Effector memory CD8-positive, alpha-beta T cell (primary cell): Measurements from ENCODE around the gene AP1M1.
"Not testable (repeated sequence)": the region's sequence is repeated elsewhere in the genome, so short reads cannot be mapped to it uniquely, and the experiment has no call there.

Experiments
- ATAC-seq: fragments of 150-1000 bp; cut with Tn5 transposase; replicated peaks from 2 replicates; pipeline ENCODE4 v1.10.0; 2021; ENCODE audit warnings: mild to moderate bottlenecking, moderate library complexity
- DNase-seq, 3 experiments: peaks; one replicate each; pipeline ENCODE4 v3.0.0; 2021
- H3K27ac Mint-ChIP-seq, 2 donors: one replicate each; pipeline ENCODE4 v1.8.0; 2022; ENCODE audit warnings: mild to moderate bottlenecking in 2 of 2, mixed read lengths in 2 of 2, moderate library complexity in 2 of 2
- H3K27me3 Mint-ChIP-seq, 2 donors: one replicate each; pipeline ENCODE4 v1.8.0; 2022; ENCODE audit warnings: mixed read lengths in 2 of 2
- H3K36me3 Mint-ChIP-seq: one replicate; pipeline ENCODE4 v1.8.0; 2022; ENCODE audit warnings: mild to moderate bottlenecking, moderate library complexity, mixed read lengths; ENCODE audit not compliant: insufficient read depth
- H3K4me1 Mint-ChIP-seq, 2 donors: one replicate each; pipeline ENCODE4 v1.8.0; 2022; ENCODE audit warnings: low read depth in 2 of 2, mixed read lengths in 2 of 2
- H3K4me3 Mint-ChIP-seq, 2 donors: one replicate each; pipeline ENCODE4 v1.8.0; 2022; ENCODE audit warnings: mild to moderate bottlenecking in 2 of 2, mixed read lengths in 2 of 2, moderate library complexity in 2 of 2
- H3K9me3 Mint-ChIP-seq, 2 donors: one replicate each; pipeline ENCODE4 v1.8.0; 2022; ENCODE audit warnings: mixed read lengths in 2 of 2

The AP1M1 gene

DNA sequence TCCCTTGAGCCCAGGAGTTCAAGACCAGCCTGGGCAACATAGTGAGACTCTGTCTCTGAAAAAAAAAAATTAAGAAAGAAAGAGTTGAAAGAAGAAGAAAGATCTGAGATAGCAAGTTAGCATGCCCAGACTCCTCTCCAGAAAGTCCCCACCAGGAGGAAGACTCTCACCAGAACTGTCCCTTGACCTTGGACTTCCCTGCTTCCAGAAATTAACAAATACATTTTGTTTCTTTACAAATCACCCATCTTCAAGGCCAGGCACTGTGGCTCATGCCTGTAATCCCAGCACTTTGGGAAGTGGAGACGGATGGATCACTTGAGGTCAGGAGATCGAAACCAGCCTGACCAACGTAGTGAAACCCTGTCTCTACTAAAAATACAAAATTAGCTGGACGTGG lies 82.6 kb downstream of the AP1M1 start:
- H3K27me3 Mint-ChIP-seq: no peaks in the 10 kb centered on the region
- no peaks in the 10 kb centered on the region for H3K9me3 Mint-ChIP-seq
- no peak for ATAC-seq
- peaks cover 9 to 10% of the 10 kb centered on the region in 2 donors for H3K4me1 Mint-ChIP-seq
- no peaks in the 10 kb centered on the region for H3K36me3 Mint-ChIP-seq
- DNase-seq: no peak
- H3K27ac Mint-ChIP-seq: no peak overlapping the region
- H3K4me3 Mint-ChIP-seq: no peak overlapping the region

DNA sequence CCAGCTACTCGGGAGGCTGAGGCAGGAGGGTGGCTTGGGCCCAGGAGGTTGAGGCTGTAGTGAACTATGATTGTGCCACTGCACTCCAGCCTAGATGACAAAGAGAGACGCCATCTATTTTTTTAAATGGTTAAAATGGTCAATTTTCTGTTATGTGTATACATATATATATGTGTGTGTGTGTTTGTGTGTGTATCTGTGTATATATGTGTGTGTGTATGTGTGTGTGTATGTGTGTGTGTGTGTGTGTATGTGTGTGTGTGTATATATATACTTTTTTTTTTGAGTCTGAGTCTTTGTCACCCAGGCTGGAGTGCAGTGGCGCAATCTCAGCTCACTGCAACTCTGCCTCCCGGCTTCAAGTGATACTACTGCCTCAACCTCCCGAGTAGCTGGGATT lies 84.0 kb downstream of the AP1M1 start:
- no peak overlapping the region for H3K27ac Mint-ChIP-seq
- DNase-seq (no peak), ATAC-seq (no peak)
- no peak overlapping the region for H3K4me3 Mint-ChIP-seq
- H3K27me3 Mint-ChIP-seq: peaks cover 0 to 3% of the 10 kb centered on the region in 2 donors
- H3K4me1 Mint-ChIP-seq: peaks cover 9 to 17% of the 10 kb centered on the region in 2 donors
- H3K36me3 Mint-ChIP-seq: no peaks in the 10 kb centered on the region
- H3K9me3 Mint-ChIP-seq: no peaks in the 10 kb centered on the region

DNA sequence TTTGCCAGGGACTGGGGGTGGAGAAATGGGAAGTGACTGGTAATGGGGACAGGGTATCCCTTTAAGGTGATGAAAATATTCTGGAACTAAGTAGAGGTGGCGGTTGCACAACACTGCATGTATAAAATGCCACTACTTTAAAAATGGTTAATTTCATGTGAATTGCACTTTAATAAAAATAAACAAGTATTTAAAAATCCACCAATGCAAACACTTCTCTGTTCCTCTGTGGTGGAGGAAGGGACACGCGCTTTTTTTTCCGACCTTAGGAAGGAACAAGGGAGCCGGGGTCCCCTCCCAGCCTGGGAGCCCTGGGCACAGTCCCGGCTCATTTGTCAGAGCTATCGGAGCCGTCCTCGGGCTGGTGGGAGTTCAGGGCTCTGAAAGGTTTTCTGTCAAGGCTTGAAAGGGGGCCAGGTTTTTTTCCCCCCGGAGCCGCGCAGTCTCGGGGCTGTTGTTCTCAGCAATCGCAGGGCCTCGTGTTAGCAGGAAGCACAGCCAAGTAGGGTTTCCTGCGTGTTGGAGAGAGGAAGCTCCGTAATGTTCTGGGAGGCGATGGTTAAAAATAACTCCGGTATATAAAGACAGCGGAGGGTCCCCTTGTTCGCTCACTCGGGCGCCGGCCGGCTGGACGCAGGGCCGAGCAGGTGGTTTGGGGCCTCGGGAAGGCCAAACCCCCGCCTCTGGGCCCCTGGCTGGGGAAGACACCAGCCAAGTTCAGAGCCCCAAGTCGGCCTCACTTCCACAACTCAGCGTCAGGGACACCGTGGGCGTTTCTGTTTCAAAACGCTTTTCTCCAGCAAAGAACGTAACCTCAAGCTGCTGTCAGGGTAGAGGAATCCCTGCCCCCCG lies 85.7 kb downstream of the AP1M1 start:
- Mint-ChIP-seq H3K36me3 (no peaks in the 10 kb centered on the region), H3K4me3 (peak overlapping the region; percentile 30 to 54), H3K27me3 (peaks cover 0 to 10% of the 10 kb centered on the region in 2 donors), H3K27ac (peak overlapping the region; percentile 42 to 80), H3K4me1 (peaks cover 9 to 22% of the 10 kb centered on the region in 2 donors), H3K9me3 (no peaks in the 10 kb centered on the region)
- ATAC-seq (peak; percentile 64), DNase-seq (peak in 2 of 3 experiments; percentile 12 to 17)

DNA sequence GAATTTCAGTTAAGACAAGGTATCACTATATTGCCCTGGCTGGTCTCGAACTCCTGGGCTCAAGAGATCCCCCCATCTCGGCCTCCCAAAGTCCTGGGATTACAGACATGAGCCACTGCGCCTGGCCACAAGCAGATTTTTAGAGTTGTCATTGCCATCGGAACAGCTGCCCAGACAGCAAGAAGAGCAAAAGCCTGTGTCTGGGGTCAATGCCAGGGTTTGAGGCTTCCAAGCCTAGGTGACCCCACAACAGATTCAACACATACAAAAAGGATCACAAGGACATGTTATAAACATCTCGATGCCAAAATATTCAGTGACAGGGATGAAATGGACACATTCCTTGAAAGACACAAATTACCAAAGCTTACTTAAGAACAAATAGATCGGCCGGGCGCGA lies 86.8 kb downstream of the AP1M1 start:
- Mint-ChIP-seq H3K27ac (peak overlapping the region in 1 of 2 donors; percentile 42), H3K9me3 (no peaks in the 10 kb centered on the region), H3K27me3 (peaks cover 0 to 10% of the 10 kb centered on the region in 2 donors), H3K4me1 (peaks cover 10 to 22% of the 10 kb centered on the region in 2 donors), H3K4me3 (peak overlapping the region in 1 of 2 donors; percentile 30), H3K36me3 (no peaks in the 10 kb centered on the region)
- ATAC-seq (no peak), DNase-seq (no peak)

DNA sequence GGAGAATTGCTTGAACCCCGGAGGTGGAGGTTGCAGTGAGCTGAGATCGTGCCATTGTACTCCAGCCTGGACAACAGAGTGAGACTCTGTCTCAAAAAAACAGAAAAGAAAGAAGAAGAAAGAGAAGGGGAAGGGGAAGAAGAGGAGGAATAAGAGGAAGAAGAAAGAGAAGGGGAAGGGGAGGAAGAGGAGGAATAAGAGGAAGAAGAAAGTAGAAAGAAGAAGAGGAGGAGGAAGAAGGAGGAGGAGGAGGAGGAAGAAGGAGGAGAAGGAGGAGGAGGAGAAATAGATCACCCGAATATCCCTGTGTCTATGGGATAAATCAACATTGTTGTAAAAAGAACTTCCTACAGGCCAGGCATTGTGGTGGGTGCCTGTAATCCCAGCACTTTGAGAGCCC lies 87.4 kb downstream of the AP1M1 start:
- H3K9me3 Mint-ChIP-seq, H3K27ac Mint-ChIP-seq: not testable (repeated sequence)

DNA sequence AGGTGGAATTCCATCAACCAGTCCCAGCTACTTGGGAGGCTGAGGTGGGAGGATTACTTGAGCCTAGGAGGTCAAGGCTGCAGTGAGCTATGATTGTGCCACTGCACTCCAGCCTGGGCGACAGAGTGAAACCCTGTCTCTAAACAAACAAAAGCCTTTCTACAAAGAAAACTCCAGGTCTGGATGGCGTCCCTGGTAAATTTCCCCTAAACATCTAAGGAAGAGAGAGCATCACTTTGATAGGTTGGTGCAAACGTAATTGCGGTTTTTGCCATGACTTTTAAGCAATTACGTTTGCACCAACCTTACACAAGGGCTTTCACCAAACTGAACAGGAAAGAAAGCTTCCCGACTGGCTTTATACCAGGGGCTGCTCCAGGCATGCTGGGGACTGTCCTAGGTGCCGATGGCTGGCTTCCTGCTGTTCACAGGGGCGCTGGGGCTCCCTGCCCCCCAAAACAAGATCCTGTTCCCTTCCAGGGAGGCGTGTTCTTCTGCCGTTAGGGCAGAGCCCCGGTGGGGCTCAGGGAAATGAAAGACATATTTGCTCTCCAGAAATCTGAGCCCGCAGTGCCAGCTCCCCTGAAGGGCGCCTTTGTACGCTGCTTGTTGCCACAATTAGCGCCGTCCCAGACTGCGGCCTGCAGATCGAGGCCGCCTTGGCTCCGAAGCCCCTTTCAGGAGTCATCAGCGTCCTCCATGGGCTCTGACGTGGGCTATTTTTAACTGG lies 88.2 kb downstream of the AP1M1 start:
- H3K4me1 Mint-ChIP-seq: peaks cover 12 to 22% of the 10 kb centered on the region in 2 donors
- H3K36me3 Mint-ChIP-seq: no peaks in the 10 kb centered on the region
- no peak for DNase-seq
- ATAC-seq: no peak
- no peaks in the 10 kb centered on the region for H3K9me3 Mint-ChIP-seq
- H3K4me3 Mint-ChIP-seq: no peak overlapping the region
- H3K27ac Mint-ChIP-seq: no peak overlapping the region
- peaks cover 0 to 10% of the 10 kb centered on the region in 2 donors for H3K27me3 Mint-ChIP-seq

More for the DNA sequence above, 87.4 kb downstream of the AP1M1 start:
- peaks cover 12 to 22% of the 10 kb centered on the region in 2 donors for H3K4me1 Mint-ChIP-seq
- not testable (repeated sequence) for DNase-seq, H3K4me3 Mint-ChIP-seq, H3K36me3 Mint-ChIP-seq, ATAC-seq
- H3K27me3 Mint-ChIP-seq: peaks cover 0 to 10% of the 10 kb centered on the region in 2 donors

DNA sequence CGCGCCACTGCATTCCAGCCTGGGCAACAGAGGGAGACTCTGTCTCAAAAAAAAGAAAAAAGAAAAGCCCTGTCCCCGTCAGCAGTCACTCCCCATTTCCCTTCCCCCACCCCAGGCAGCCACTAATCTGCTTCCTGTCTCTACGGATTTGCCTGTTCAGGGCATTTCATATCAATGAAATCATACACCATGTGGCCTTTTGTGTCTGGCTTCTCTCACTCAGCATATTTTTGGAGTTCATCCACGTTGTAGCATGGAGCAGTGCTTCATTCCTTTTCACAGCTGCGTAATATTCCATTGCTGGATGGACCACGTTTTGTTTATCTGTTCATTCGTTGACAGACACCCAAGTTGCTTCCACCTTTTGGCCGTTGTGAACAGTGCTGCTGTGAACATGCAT lies 90.8 kb downstream of the AP1M1 start:
- no peak for DNase-seq
- no peak for ATAC-seq
- H3K27ac Mint-ChIP-seq: no peak overlapping the region
- H3K27me3 Mint-ChIP-seq: peaks cover 0 to 10% of the 10 kb centered on the region in 2 donors
- H3K36me3 Mint-ChIP-seq: no peaks in the 10 kb centered on the region
- H3K4me3 Mint-ChIP-seq: no peak overlapping the region
- no peaks in the 10 kb centered on the region for H3K9me3 Mint-ChIP-seq
- H3K4me1 Mint-ChIP-seq: peaks cover 6 to 16% of the 10 kb centered on the region in 2 donors

DNA sequence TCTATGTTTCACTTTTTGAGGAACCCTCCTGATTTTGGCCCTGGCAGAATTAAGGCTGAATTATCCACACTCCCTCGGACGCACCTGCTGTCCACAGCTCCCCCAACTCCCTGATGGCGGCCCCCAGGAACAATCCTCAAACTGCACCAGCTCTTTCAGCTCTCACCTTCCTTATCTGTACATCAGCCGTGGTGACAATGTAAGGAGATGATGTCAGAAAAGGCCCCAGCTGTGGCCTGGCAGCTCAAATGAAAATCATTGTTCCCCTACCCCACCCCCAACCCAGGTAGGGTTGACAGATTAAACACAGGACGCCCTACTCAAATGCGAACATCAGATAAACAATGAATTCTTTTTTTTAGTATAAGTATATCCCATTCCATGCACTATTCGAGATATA lies 91.9 kb downstream of the AP1M1 start:
- ATAC-seq: peak; percentile 36
- Mint-ChIP-seq H3K4me3 (no peak overlapping the region), H3K4me1 (peaks cover 3 to 12% of the 10 kb centered on the region in 2 donors), H3K27me3 (peaks cover 0 to 10% of the 10 kb centered on the region in 2 donors), H3K36me3 (no peaks in the 10 kb centered on the region), H3K27ac (no peak overlapping the region), H3K9me3 (no peaks in the 10 kb centered on the region)
- no peak for DNase-seq

DNA sequence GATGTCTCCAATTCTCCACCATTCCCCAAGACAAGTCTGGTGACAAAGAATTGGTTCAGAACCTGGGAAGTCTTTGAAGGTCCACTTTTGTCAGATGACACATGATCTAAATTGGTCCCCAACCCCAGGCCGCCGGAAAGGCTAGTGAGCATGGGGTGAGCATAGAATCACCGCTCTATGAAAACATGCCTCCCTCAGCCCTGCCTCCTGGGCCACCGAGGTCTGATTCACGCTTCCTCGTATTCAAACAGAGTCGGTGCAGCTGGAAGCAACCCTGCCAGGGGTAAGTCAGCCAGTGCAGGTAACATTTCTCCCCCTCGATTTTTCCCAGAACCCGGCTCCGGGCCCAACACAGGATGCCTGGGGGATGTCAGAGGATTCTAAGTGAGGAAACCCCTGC lies 93.0 kb downstream of the AP1M1 start:
- DNase-seq: no peak
- Mint-ChIP-seq H3K36me3 (no peaks in the 10 kb centered on the region), H3K27ac (no peak overlapping the region), H3K4me3 (no peak overlapping the region), H3K27me3 (peaks cover 0 to 10% of the 10 kb centered on the region in 2 donors), H3K9me3 (no peaks in the 10 kb centered on the region), H3K4me1 (peaks cover 3 to 12% of the 10 kb centered on the region in 2 donors)
- ATAC-seq: no peak

DNA sequence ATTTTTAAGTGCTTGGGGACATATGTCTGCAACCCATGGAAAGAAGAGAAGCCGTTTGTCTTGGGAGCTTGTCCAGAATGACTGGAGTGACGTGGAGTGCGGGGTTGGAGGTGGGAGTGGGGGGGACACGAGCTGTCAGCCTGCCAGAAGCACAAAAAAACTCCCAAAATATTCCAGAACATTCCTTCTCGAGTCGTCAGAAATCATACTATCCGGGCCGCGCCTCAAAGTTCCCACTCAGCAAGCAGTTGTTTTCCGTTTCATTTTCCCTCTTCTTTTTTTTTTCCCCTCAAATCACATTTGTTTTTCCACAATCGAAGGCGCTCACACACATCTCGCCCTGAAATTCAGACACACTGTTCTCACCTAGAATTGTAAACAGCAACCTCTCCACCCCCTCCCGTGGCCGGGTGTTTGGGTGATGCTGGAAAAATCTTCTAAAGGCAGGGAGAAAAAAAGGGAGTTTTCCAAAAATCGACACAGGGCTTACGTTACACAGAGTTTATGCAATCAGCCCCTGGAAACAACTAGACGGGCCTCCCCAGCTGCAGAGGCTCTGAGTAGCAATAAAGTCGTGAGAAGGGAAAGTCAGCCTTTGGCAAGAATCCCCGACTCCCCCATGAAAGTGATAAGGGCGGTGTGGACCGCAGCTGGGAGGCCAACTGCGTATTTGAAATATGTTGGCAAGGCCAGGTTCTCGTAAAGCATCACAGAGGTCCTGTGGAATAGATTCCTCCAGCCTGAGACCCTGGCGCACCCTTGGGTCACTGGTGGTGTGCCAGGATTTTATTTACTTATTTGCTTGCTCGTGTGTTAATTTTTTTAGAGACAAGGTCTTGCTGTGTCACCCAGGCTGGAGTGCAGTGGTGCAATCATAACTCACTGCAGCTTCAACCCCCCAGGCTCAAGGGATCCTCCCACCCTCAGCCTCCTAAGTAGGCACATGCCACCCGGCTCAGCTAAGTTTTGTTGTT lies 95.7 kb downstream of the AP1M1 start:
- Mint-ChIP-seq H3K9me3 (no peaks in the 10 kb centered on the region), H3K4me1 (peaks cover 5 to 6% of the 10 kb centered on the region in 2 donors), H3K27me3 (no peaks in the 10 kb centered on the region), H3K27ac (no peak overlapping the region), H3K4me3 (no peak overlapping the region), H3K36me3 (no peaks in the 10 kb centered on the region)
- ATAC-seq (no peak), DNase-seq (no peak)

DNA sequence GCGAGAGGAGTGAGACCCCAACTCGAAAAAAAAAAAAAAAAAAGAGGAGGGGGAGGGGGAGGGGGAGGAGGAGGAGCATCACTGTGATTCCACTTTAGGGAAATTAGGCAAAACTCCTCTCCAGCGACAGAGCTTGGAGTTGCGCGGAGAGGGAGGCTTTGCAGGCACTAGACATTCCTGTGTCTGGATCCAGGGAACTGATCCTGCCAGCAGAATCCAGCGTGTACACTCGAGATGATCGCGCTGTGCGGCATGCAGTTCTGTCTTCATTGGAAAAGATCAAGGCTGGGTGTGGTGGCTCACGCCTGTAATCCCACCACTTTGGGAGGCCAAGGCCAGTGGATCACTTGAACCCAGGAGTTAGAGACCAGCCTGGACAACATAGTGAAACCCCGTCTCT lies 97.3 kb downstream of the AP1M1 start:
- no peaks in the 10 kb centered on the region for H3K36me3 Mint-ChIP-seq
- ATAC-seq (no peak), DNase-seq (no peak)
- no peaks in the 10 kb centered on the region for H3K9me3 Mint-ChIP-seq
- peaks cover 3 to 5% of the 10 kb centered on the region in 2 donors for H3K4me1 Mint-ChIP-seq
- H3K4me3 Mint-ChIP-seq: no peak overlapping the region
- H3K27me3 Mint-ChIP-seq: no peaks in the 10 kb centered on the region
- no peak overlapping the region for H3K27ac Mint-ChIP-seq
